Left lung (tissue), 10 donors: Measurements from ENCODE around the gene ZNF772. TPM values are rescaled to one million over a fixed set of nuclear protein-coding genes. Genes with fewer than 3 reads are reported as not detected.

Source experiments
- ATAC-seq: fragments of 200-7000 bp; cut with Tn5 transposase; one replicate; pipeline ENCODE4 v1.9.1; 2020; ENCODE audit warnings: moderate library complexity
- DNase-seq, 4 donors: peaks; one replicate each; pipeline ENCODE4 v3.0.0-alpha.2; 2013 to 2020
- H3K27ac ChIP-seq, 2 donors: fragments of 200-600 bp; sonication (generic) in 1 of 2; one replicate each; pipeline versions ENCODE4 v1.5.0 to v1.8.0; 2020 to 2021
- H3K27me3 ChIP-seq, 2 donors: fragments of 200-600 bp; sonication (generic) in 1 of 2; one replicate each; pipeline versions ENCODE4 v1.5.0 to v1.8.0; 2020 to 2021
- H3K36me3 ChIP-seq, 2 donors: fragments of 200-600 bp; sonication (generic) in 1 of 2; one replicate each; pipeline versions ENCODE4 v1.5.0 to v1.8.0; 2020 to 2021
- H3K4me1 ChIP-seq, 2 donors: fragments of 200-600 bp; one replicate each; pipeline ENCODE4 v1.8.0; 2021
- H3K4me3 ChIP-seq, 2 donors: fragments of 200-600 bp; sonication (generic) in 1 of 2; one replicate each; pipeline versions ENCODE4 v1.5.0 to v1.8.0; 2020 to 2021; ENCODE audit warnings: mild to moderate bottlenecking in 1 of 2
- H3K9me3 ChIP-seq, 2 donors: fragments of 200-600 bp; sonication (generic) in 1 of 2; one replicate each; pipeline versions ENCODE4 v1.5.0 to v1.8.0; 2020 to 2021
- CTCF ChIP-seq, 2 donors: fragments of 200-600 bp; sonication (generic) in 1 of 2; IDR thresholded peaks; one replicate each; pipeline versions ENCODE4 v1.5.0 to v1.8.0; 2021; ENCODE audit warnings: antibody characterized with exemption in 2 of 2
- intact Hi-C, 2 donors: fragments of 100-400 bp; cut with DNase I; formaldehyde crosslinking; loops; one replicate each; pipeline versions ENCODE4 v1.11.2 to v1.14.2; 2022
- polyA plus RNA-seq, 6 donors: library from polyadenylated mRNA; unstranded; fragments of 120-200 nt; gene quantifications; one replicate each; pipeline ENCODE4 v1.2.1, GENCODE V29; 2013; ENCODE audit not compliant: insufficient read length in 6 of 6
- total RNA-seq, 2 donors: library from RNA; stranded (reverse); fragmentation: NEBNext Ultra II Directional; extraction: Animal tissue kit (Norgen Biotek cat#: 25700); gene quantifications; one replicate each; pipeline ENCODE4 v1.2.1, GENCODE V29; 2021
- donor health status: DM: no; HTN: yes; CAD: no.
- donor health status: DM: no; HTN: no; CAD: no.

Gene ZNF772
- total and polyA plus RNA-seq, 8 donors = 9.2 to 19.8 (median 17.0) TPM

DNA sequence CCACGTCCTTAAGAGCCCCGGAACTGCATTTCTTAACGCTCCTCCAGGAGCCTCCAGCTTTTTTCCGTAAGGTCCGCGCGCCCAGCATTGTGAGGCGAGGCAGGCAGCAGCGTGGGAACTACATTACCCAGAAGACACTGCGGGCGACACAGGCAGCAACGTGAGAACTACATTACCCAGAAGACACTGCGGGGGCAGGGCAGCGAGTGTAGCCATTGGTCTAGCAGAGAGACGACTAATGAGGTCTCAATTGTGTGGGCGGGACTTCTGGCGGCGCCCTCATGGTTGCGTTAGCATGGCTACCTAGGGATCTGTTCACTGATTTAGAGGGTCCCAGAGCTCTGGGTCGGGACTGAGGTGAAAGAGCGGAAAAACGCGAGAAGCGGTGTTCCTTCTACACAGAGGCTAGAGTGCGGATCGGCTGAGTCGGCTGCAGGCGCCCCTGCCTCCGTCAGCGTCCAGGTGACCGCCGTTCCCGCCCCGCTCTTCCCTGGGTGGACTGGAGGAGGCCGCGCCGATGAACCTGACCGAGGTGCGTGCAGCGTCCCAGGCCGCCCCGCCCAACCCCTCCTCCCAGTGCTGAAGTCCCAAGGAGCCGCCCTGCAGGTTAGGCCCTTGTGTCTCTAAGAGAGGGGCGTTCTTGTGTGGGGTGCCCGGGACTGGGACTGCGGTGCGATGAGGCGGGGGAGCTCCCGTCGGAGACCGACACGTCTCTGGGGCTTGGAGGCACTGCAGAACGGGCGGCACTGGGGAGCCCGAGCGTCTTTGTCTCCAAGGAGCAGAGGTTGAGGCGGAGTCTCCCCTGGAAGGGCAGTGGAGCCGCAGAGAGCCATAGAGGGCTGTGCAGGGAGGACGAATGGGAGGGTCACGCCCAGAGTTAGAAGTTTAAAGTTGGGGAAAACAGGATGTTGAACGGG, 42.0 kb downstream of the ZNF772 start, which contains the start of gene ZNF749:
ZNF749 (plus strand) TSS at position 264 of the 917 bp plus-strand sequence; CDS start at position 518, 254 bp downstream.
- H3K27me3 ChIP-seq = no peaks in the 10 kb centered on the region
- TF ChIP-seq CTCF (IDR thresholded peaks at IDR 0.05) = no peak
- ATAC-seq (peak; percentile 100), DNase-seq (peak; percentile 93 to 98 (median 98))
- peak within 1 kb of the TSS; percentile 45 to 61 for H3K27ac ChIP-seq
- H3K4me3 ChIP-seq = peak within 1 kb of the TSS; percentile 92 to 93
- intact Hi-C loops = no loop called here
- peaks cover 0 to 4% of the 10 kb centered on the region in 2 donors for H3K9me3 ChIP-seq
- peaks cover 9 to 21% of the 10 kb centered on the region in 2 donors for H3K4me1 ChIP-seq
- peaks cover 0 to 15% of the 10 kb centered on the region in 2 donors for H3K36me3 ChIP-seq

GRCh38 chr19:57434386-57435061, 42.8 kb downstream of the ZNF772 start:
- ATAC-seq (peak; percentile 2), DNase-seq (no peak)
- Histone ChIP-seq H3K4me1 (peaks cover 9 to 21% of the 10 kb centered on the region in 2 donors), H3K27me3 (no peaks in the 10 kb centered on the region), H3K9me3 (no peaks in the 10 kb centered on the region), H3K27ac (peak overlapping the region; percentile 45 to 61), H3K36me3 (peaks cover 0 to 15% of the 10 kb centered on the region in 2 donors), H3K4me3 (peak overlapping the region; percentile 92 to 93)
- intact Hi-C loops = no loop called here
- TF ChIP-seq CTCF (IDR thresholded peaks at IDR 0.05) = no peak

GRCh38 chr19:57421037-57421436, 56.3 kb downstream of the ZNF772 start:
- H3K4me3 ChIP-seq = no peak overlapping the region
- DNase-seq = no peak
- no peaks in the 10 kb centered on the region for H3K27me3 ChIP-seq
- no peaks in the 10 kb centered on the region for H3K4me1 ChIP-seq
- H3K36me3 ChIP-seq = peaks cover 5 to 72% of the 10 kb centered on the region in 2 donors
- no peak for TF ChIP-seq CTCF (IDR thresholded peaks at IDR 0.05)
- ATAC-seq = no peak
- H3K27ac ChIP-seq = no peak overlapping the region
- H3K9me3 ChIP-seq = peaks cover 0 to 97% of the 10 kb centered on the region in 2 donors
- intact Hi-C loops = no loop called here

GRCh38 chr19:57419439-57419838, 57.9 kb downstream of the ZNF772 start:
- no peak for TF ChIP-seq CTCF (IDR thresholded peaks at IDR 0.05)
- Histone ChIP-seq H3K9me3 (peaks cover 0 to 88% of the 10 kb centered on the region in 2 donors), H3K36me3 (peaks cover 5 to 87% of the 10 kb centered on the region in 2 donors), H3K4me3 (no peak overlapping the region), H3K27me3 (no peaks in the 10 kb centered on the region), H3K4me1 (no peaks in the 10 kb centered on the region), H3K27ac (no peak overlapping the region)
- ATAC-seq (no peak), DNase-seq (no peak)
- intact Hi-C loops = no loop called here

Other genes with a start within 250 kb of the ZNF772 start
- gene AURKC, start 246.5 kb downstream of the ZNF772 start, total RNA-seq = 1 to 10 TPM in 1 of 2 donors, under 1 TPM in 1; 0.96 to 1.1 TPM
- 1 to 10 TPM; 1.4 to 3.5 (median 1.9) TPM for gene AURKC, start 246.5 kb downstream of the ZNF772 start, polyA plus RNA-seq
- 10 to 100 TPM; 12.0 to 13.8 TPM for gene ZNF805, start 236.9 kb downstream of the ZNF772 start, total RNA-seq
- gene ZNF805, start 236.9 kb downstream of the ZNF772 start, polyA plus RNA-seq = 1 to 10 TPM; 6.0 to 8.2 (median 7.0) TPM
- 10 to 100 TPM; 53.5 to 55.3 TPM for gene ZNF460, start 197.1 kb downstream of the ZNF772 start, total RNA-seq
- gene ZNF460, start 197.1 kb downstream of the ZNF772 start, polyA plus RNA-seq = 1 to 10 TPM; 3.7 to 6.9 (median 5.6) TPM
- gene ZNF543, start 157.1 kb downstream of the ZNF772 start, total RNA-seq = 1 to 10 TPM; 6.6 to 7.2 TPM
- 10 to 100 TPM in 4 of 6 donors, 1 to 10 TPM in 2; 8.9 to 11.6 (median 10.6) TPM for gene ZNF543, start 157.1 kb downstream of the ZNF772 start, polyA plus RNA-seq
- gene ZNF304, start 126.3 kb downstream of the ZNF772 start, total RNA-seq = 1 to 10 TPM; 7.7 to 7.8 TPM
- 10 to 100 TPM; 14.5 to 19.0 (median 17.5) TPM for gene ZNF304, start 126.3 kb downstream of the ZNF772 start, polyA plus RNA-seq
- 1 to 10 TPM; 8.2 to 8.4 TPM for gene TRAPPC2B, start 114.0 kb downstream of the ZNF772 start, total RNA-seq
- gene TRAPPC2B, start 114.0 kb downstream of the ZNF772 start, polyA plus RNA-seq = 10 to 100 TPM; 10.2 to 16.0 (median 14.3) TPM
- gene ZNF547, start 114.0 kb downstream of the ZNF772 start, total RNA-seq = 1 to 10 TPM; 2.3 to 3.0 TPM
- 1 to 10 TPM; 5.0 to 8.2 (median 6.3) TPM for gene ZNF547, start 114.0 kb downstream of the ZNF772 start, polyA plus RNA-seq
- 10 to 100 TPM; 13.8 to 17.1 TPM for gene ZNF548, start 87.7 kb downstream of the ZNF772 start, total RNA-seq
- gene ZNF548, start 87.7 kb downstream of the ZNF772 start, polyA plus RNA-seq = 10 to 100 TPM; 33.7 to 53.0 (median 42.2) TPM
- 1 to 10 TPM; 8.9 to 9.3 TPM for gene ZNF17, start 66.4 kb downstream of the ZNF772 start, total RNA-seq
- gene ZNF17, start 66.4 kb downstream of the ZNF772 start, polyA plus RNA-seq = 10 to 100 TPM; 14.1 to 17.6 (median 15.2) TPM
- gene ZNF749, start 42.2 kb downstream of the ZNF772 start, total RNA-seq = 10 to 100 TPM; 10.3 to 12.2 TPM
- 10 to 100 TPM; 11.1 to 15.1 (median 13.1) TPM for gene ZNF749, start 42.2 kb downstream of the ZNF772 start, polyA plus RNA-seq
- gene VN1R1, start 20.4 kb downstream of the ZNF772 start, total RNA-seq = 1 to 10 TPM in 1 of 2 donors, under 1 TPM in 1; 0.65 to 1.0 TPM
- 1 to 10 TPM; 3.8 to 5.2 (median 4.2) TPM for gene VN1R1, start 20.4 kb downstream of the ZNF772 start, polyA plus RNA-seq
- 10 to 100 TPM in 1 of 2 donors, 1 to 10 TPM in 1; 9.8 to 10.2 TPM for gene ZNF419, start 10.2 kb upstream of the ZNF772 start, total RNA-seq
- 10 to 100 TPM; 21.5 to 34.0 (median 23.7) TPM for gene ZNF419, start 10.2 kb upstream of the ZNF772 start, polyA plus RNA-seq
- 1 to 10 TPM; 6.4 to 7.2 TPM for gene ZNF773, start 22.4 kb upstream of the ZNF772 start, total RNA-seq
- gene ZNF773, start 22.4 kb upstream of the ZNF772 start, polyA plus RNA-seq = 10 to 100 TPM; 14.3 to 16.2 (median 15.2) TPM
- 1 to 10 TPM; 4.9 to 5.8 TPM for gene ZNF549, start 49.8 kb upstream of the ZNF772 start, total RNA-seq
- gene ZNF549, start 49.8 kb upstream of the ZNF772 start, polyA plus RNA-seq = 10 to 100 TPM; 17.3 to 19.9 (median 18.4) TPM
- 1 to 10 TPM; 7.4 to 7.6 TPM for gene ZNF550, start 82.3 kb upstream of the ZNF772 start, total RNA-seq
- gene ZNF550, start 82.3 kb upstream of the ZNF772 start, polyA plus RNA-seq = 10 to 100 TPM; 18.7 to 29.9 (median 23.2) TPM
- 1 to 10 TPM; 4.5 TPM for gene ZNF416, start 101.3 kb upstream of the ZNF772 start, total RNA-seq
- gene ZNF416, start 101.3 kb upstream of the ZNF772 start, polyA plus RNA-seq = 1 to 10 TPM; 7.3 to 9.4 (median 7.7) TPM
- gene ZIK1, start 106.6 kb upstream of the ZNF772 start, total RNA-seq = 1 to 10 TPM; 4.4 to 4.7 TPM
- 10 to 100 TPM; 15.0 to 23.4 (median 18.4) TPM for gene ZIK1, start 106.6 kb upstream of the ZNF772 start, polyA plus RNA-seq
- gene ZNF530, start 122.3 kb upstream of the ZNF772 start, total RNA-seq = 1 to 10 TPM; 2.3 to 3.6 TPM
- 1 to 10 TPM; 5.8 to 7.6 (median 7.0) TPM for gene ZNF530, start 122.3 kb upstream of the ZNF772 start, polyA plus RNA-seq
- gene ZNF134, start 136.7 kb upstream of the ZNF772 start, total RNA-seq = 10 to 100 TPM; 14.7 to 16.8 TPM
- gene ZNF134, start 136.7 kb upstream of the ZNF772 start, polyA plus RNA-seq = 10 to 100 TPM; 24.9 to 27.7 (median 26.3) TPM
- gene ZNF211, start 155.6 kb upstream of the ZNF772 start, total RNA-seq = 10 to 100 TPM; 12.5 to 15.8 TPM
- gene ZNF211, start 155.6 kb upstream of the ZNF772 start, polyA plus RNA-seq = 10 to 100 TPM; 37.0 to 49.4 (median 40.9) TPM
- gene ZSCAN4, start 191.4 kb upstream of the ZNF772 start, total RNA-seq = under 1 TPM in 1 of 2 donors, not detected in 1; 0.21 TPM
- under 1 TPM; 0.08 to 0.23 (median 0.17) TPM for gene ZSCAN4, start 191.4 kb upstream of the ZNF772 start, polyA plus RNA-seq
- gene ZNF551, start 204.4 kb upstream of the ZNF772 start, total RNA-seq = 1 to 10 TPM; 6.0 to 7.1 TPM
- gene ZNF551, start 204.4 kb upstream of the ZNF772 start, polyA plus RNA-seq = 10 to 100 TPM; 15.9 to 19.9 (median 18.5) TPM
- 1 to 10 TPM; 7.0 to 8.3 TPM for gene ZNF154, start 231.6 kb upstream of the ZNF772 start, total RNA-seq
- 10 to 100 TPM; 40.2 to 49.0 (median 43.2) TPM for gene ZNF154, start 231.6 kb upstream of the ZNF772 start, polyA plus RNA-seq